Muscle layer of colon (tissue), 2 donors: Measurements from ENCODE around the gene PLEKHA7.

Experiments used
- H3K27ac ChIP-seq: one replicate; pipeline ENCODE4 v1.7.0; 2013; ENCODE audit warnings: low read depth, mild to moderate bottlenecking, low read length, moderate library complexity
- H3K27me3 ChIP-seq, 2 donors: one replicate each; pipeline ENCODE4 v1.7.0; 2013; ENCODE audit warnings: low read length in 2 of 2, mild to moderate bottlenecking in 2 of 2; ENCODE audit not compliant: insufficient read depth in 2 of 2, control insufficient read depth in 1 of 2
- H3K36me3 ChIP-seq: one replicate; pipeline ENCODE4 v1.7.0; 2013; ENCODE audit warnings: mild to moderate bottlenecking, low read length; ENCODE audit not compliant: insufficient read depth
- H3K4me1 ChIP-seq: one replicate; pipeline ENCODE4 v1.7.0; 2013; ENCODE audit warnings: mild to moderate bottlenecking, low read length; ENCODE audit not compliant: insufficient read depth
- H3K4me3 ChIP-seq, 2 donors: one replicate each; pipeline ENCODE4 v1.7.0; 2013; ENCODE audit warnings: low read length in 2 of 2, low read depth in 1 of 2, mild to moderate bottlenecking in 1 of 2, moderate library complexity in 1 of 2
- H3K9ac ChIP-seq: one replicate; pipeline ENCODE4 v1.7.0; 2013; ENCODE audit warnings: low read length
- H3K9me3 ChIP-seq: one replicate; pipeline ENCODE4 v1.7.0; 2013; ENCODE audit warnings: mild to moderate bottlenecking, low read length
- donor health status: abdominal sarcoma.
- donor health status: Adenocarcinoma of cecum.

PLEKHA7 gene

GRCh38 chr11:16787035-16787742 lies 227.0 kb downstream of the PLEKHA7 start:
- Histone ChIP-seq H3K4me1 (peaks cover 10% of the 10 kb centered on the region), H3K4me3 (no peak overlapping the region), H3K9ac (no peak overlapping the region)

GRCh38 chr11:16786131-16786530 lies 228.1 kb downstream of the PLEKHA7 start:
- Histone ChIP-seq H3K27me3 (no peaks in the 10 kb centered on the region), H3K4me1 (peaks cover 7% of the 10 kb centered on the region), H3K27ac (no peak overlapping the region), H3K9me3 (no peaks in the 10 kb centered on the region), H3K4me3 (no peak overlapping the region), H3K36me3 (no peaks in the 10 kb centered on the region), H3K9ac (no peak overlapping the region)

More at GRCh38 chr11:16787035-16787742, 227.0 kb downstream of the PLEKHA7 start:
- Histone ChIP-seq H3K27ac (no peak overlapping the region), H3K36me3 (no peaks in the 10 kb centered on the region), H3K9me3 (no peaks in the 10 kb centered on the region), H3K27me3 (no peaks in the 10 kb centered on the region)

GRCh38 chr11:16785520-16786128 lies 228.6 kb downstream of the PLEKHA7 start:
- Histone ChIP-seq H3K9ac (no peak overlapping the region), H3K27me3 (no peaks in the 10 kb centered on the region), H3K27ac (no peak overlapping the region), H3K9me3 (no peaks in the 10 kb centered on the region), H3K4me1 (peaks cover 7% of the 10 kb centered on the region), H3K4me3 (no peak overlapping the region), H3K36me3 (no peaks in the 10 kb centered on the region)

- no peaks in the 10 kb centered on the region for H3K27me3 ChIP-seq
- no peaks in the 10 kb centered on the region for H3K9me3 ChIP-seq
- H3K4me3 ChIP-seq = no peak overlapping the region
- no peaks in the 10 kb centered on the region for H3K36me3 ChIP-seq
- H3K4me1 ChIP-seq = peaks cover 7% of the 10 kb centered on the region
- H3K27ac ChIP-seq = no peak overlapping the region
- no peak overlapping the region for H3K9ac ChIP-seq
These were observed 229.5 kb downstream of the PLEKHA7 start for GRCh38 chr11:16784666-16785065.

- H3K4me3 ChIP-seq = no peak overlapping the region
- H3K27ac ChIP-seq = no peak overlapping the region
- no peak overlapping the region for H3K9ac ChIP-seq
- H3K4me1 ChIP-seq = peaks cover 7% of the 10 kb centered on the region
- no peaks in the 10 kb centered on the region for H3K27me3 ChIP-seq
- no peaks in the 10 kb centered on the region for H3K36me3 ChIP-seq
- no peaks in the 10 kb centered on the region for H3K9me3 ChIP-seq
These were observed 230.1 kb downstream of the PLEKHA7 start for GRCh38 chr11:16784097-16784496.

- no peaks in the 10 kb centered on the region for H3K36me3 ChIP-seq
- H3K4me3 ChIP-seq = no peak overlapping the region
- H3K4me1 ChIP-seq = peaks cover 5% of the 10 kb centered on the region
- H3K27ac ChIP-seq = no peak overlapping the region
- H3K9me3 ChIP-seq = no peaks in the 10 kb centered on the region
- no peaks in the 10 kb centered on the region for H3K27me3 ChIP-seq
- no peak overlapping the region for H3K9ac ChIP-seq
These were observed 230.9 kb downstream of the PLEKHA7 start for GRCh38 chr11:16783321-16783801.

- no peaks in the 10 kb centered on the region for H3K27me3 ChIP-seq
- H3K9ac ChIP-seq = no peak overlapping the region
- no peaks in the 10 kb centered on the region for H3K4me1 ChIP-seq
- H3K4me3 ChIP-seq = no peak overlapping the region
- H3K36me3 ChIP-seq = no peaks in the 10 kb centered on the region
- no peaks in the 10 kb centered on the region for H3K9me3 ChIP-seq
- no peak overlapping the region for H3K27ac ChIP-seq
These were observed 232.0 kb downstream of the PLEKHA7 start for GRCh38 chr11:16781936-16782919.

GRCh38 chr11:16780698-16781550 lies 233.3 kb downstream of the PLEKHA7 start:
- no peak overlapping the region for H3K27ac ChIP-seq
- no peaks in the 10 kb centered on the region for H3K9me3 ChIP-seq
- H3K36me3 ChIP-seq = no peaks in the 10 kb centered on the region
- no peak overlapping the region for H3K4me3 ChIP-seq
- H3K9ac ChIP-seq = no peak overlapping the region
- no peaks in the 10 kb centered on the region for H3K27me3 ChIP-seq
- no peaks in the 10 kb centered on the region for H3K4me1 ChIP-seq

- H3K27me3 ChIP-seq = no peaks in the 10 kb centered on the region
- H3K4me3 ChIP-seq = no peak overlapping the region
- no peaks in the 10 kb centered on the region for H3K9me3 ChIP-seq
- no peak overlapping the region for H3K27ac ChIP-seq
- no peak overlapping the region for H3K9ac ChIP-seq
- H3K36me3 ChIP-seq = no peaks in the 10 kb centered on the region
- H3K4me1 ChIP-seq = no peaks in the 10 kb centered on the region
These were observed 234.1 kb downstream of the PLEKHA7 start for GRCh38 chr11:16780146-16780545.

GRCh38 chr11:16779436-16779835 lies 234.8 kb downstream of the PLEKHA7 start:
- H3K4me1 ChIP-seq = no peaks in the 10 kb centered on the region
- no peak overlapping the region for H3K27ac ChIP-seq
- no peak overlapping the region for H3K9ac ChIP-seq
- no peaks in the 10 kb centered on the region for H3K27me3 ChIP-seq
- H3K36me3 ChIP-seq = no peaks in the 10 kb centered on the region
- no peak overlapping the region for H3K4me3 ChIP-seq
- H3K9me3 ChIP-seq = no peaks in the 10 kb centered on the region
